GM18873 (cell line): ENCODE measurements around the gene ZC3H7A.
A peak's percentile ranks its signal among the peaks of the same experiment; 100 is the strongest.

Experiments
- ATAC-seq: cut with Tn5 transposase; IDR thresholded peaks from one replicate; pipeline ENCODE4 v1.9.1; 2021; ENCODE audit warnings: mild to moderate bottlenecking, moderate library complexity, moderate number of reproducible peaks; ENCODE audit not compliant: unreplicated experiment, low FRiP score

ZC3H7A gene

DNA sequence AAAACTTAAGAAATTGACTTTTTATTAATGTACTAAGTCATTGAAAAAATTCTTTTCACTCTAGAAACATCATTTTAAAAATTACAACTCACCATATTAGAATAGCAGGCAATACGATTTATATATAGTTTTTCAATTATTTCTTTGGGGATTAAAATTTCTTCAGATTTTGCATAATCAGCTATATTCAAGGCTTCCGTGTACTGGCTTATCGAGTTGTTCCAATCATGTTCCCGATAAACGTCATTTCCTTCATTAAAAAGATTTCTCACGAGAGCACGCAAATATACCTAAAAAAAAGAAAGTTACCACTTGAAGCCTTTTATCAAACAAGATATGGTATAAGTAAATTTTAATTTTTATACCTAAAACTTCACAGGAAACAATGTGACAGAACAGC lies 18.0 kb downstream of the ZC3H7A start:
- no peak for ATAC-seq

DNA sequence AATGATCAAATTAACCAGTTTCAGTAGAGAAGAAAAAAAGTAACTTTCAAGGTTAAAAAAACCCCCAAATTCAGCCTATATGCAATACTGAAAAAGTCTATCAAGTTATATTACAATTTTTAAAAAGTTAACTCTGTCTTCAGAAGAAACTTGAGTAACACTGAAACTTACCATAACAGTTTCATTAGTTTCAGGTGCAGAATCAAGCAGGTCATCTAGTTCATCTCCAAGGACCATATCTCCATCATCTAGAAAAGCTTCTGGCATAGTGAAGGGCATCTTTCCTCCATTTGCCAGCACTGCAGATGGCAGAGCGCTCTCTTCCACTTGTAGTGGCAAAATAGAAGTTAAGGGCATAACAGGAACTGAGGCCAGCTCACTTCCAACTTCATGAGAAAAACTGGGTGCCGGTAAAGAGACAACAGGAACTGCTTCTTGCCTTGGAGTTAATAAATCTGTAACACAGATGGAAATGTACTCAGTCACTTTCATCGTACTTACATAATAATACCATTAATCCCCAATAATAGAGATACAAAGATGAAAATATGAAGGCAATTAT lies 22.9 kb downstream of the ZC3H7A start:
- no peak for ATAC-seq

DNA sequence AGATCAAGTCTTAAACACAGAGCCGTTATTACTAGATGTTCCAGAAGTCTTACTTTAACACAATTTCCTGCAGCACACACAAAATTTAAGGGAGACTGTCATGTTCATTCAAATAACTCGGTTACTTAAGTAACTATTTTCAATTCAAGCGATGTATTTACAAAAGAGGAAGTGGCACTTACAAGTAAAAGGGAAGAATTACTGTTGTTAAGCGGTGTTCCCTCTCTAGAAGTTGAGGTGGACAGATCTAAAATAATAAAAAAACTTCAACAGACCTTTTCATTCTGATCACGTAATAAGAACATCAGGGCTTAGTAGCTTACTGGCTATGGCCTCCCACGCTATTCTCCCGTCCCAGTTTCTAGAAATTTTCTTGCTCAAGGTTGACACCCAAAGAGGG lies 28.2 kb downstream of the ZC3H7A start:
- no peak for ATAC-seq

DNA sequence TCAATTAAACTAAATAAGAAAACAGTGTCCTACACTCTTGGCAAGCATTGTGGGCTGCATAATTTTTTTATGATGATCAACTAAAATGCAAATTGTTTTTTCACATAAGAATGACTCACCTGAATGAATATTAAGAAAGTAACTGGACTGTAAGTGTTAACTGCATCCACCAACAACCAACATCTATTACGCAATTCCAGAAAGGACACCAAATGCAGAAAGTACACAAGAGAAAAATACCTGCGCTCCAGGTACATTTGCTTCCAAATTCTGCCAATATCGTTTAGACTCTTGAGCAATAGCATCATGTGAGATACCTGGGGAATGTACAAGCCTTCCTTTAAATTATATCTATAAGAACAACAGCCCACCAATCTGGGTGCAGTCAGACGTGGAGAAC lies 34.6 kb downstream of the ZC3H7A start:
- ATAC-seq, result no peak

DNA sequence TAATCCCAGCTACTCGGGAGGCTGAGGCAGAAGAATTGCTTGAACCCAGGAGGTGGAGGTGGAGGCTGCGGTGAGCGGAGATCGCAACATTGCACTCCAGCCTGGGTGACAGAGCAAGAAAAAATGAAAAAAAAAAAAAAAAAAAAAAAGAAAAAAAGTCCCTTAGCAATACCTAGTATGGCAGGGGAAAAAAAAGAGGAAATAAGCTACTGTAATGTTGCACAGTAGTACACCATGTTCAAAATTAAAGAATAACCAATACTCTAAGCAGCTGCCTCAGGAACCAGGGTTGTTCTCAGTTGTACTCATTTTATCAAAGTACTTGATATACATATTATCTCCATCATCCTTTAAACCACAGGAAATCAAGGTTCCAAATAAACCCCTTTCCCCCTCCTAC lies 37.1 kb downstream of the ZC3H7A start:
- no peak for ATAC-seq

DNA sequence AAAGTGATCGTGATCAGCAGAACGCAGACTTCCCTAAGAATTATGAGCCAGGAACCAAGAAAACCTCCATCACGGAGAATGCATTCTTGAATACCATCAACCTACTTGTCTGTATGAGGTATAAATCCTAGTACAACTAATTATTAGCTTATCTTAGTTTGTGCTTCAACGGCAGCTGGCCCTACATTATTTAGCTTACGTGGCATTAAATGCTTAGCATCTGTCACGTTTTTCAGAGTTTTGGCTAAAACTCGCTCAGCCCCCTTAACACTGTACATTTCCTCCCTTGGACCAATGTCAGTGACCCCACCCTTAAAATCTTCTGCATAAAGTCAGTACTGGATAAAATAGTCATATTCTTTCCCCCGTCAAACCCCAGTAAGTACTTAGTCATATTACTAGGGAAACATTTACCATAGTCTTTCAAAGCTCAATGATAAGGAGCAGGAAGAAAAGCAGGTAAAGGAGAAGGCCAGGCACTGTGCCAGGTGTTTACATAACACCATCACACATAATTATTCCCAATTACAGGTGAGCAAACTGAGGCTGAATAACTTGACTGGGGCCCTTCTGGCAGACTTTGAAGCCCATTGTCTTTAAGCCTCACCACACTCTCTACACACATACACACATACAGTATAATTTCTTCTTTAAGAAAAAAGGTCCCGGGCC lies 37.8 kb downstream of the ZC3H7A start:
- no peak for ATAC-seq

DNA sequence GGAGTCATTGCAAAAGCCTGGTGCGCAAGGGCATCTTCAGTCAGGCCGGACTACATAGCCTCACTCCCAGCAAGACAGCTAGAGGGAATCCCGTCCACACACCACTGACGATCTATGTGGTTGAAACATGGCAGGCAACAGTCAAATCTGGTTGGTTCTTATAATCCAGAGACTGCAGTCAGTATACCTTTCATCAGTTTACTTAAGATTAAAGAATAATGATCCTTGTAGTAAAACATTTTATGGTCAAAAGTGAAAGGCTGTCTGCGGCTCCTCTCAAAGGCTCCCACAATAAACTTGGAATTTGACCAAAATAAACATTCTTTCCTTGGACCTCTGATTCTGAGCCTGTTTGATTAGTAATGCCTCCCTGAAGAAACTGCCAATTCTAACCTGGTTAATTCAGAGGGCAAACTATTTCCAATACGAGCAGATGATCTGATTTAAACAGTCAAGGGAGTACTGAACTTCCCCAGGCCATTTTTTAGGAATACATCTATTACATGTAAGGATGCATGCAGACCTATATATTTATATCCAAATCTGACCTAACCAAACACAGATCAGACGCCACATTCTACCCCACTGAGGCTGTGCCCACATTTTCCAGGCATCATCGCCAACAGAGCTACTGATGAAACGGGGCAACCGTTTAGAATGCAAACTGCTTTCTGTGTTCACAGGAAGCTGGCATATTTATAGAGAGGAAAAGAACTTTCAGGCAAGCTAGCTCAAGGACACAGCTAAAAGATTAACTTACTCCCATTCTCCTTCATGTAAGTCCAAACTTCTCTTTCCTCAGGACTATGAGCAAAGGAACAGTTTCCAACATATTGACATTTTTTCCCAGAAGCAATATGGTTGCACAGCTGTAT lies 39.1 kb downstream of the ZC3H7A start:
- no peak for ATAC-seq

DNA sequence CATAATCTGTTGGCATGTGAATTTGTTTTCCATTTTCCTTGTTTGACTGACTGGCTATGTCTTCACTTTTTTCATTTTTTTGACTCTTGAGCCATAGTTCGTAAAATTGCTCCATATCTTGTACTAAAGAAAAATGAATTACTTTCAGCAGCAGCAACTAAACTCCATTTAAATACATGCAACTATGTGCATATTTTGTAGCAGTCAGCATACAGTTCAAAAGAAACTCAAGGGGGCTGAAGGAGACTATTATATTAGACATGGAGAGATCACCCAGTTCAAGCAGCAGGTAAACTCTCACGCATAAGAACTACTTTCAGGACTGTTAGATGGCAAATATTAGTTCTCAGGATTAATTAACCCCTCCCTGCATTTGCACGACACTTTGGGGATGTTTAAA lies 40.8 kb downstream of the ZC3H7A start:
- no peak for ATAC-seq

DNA sequence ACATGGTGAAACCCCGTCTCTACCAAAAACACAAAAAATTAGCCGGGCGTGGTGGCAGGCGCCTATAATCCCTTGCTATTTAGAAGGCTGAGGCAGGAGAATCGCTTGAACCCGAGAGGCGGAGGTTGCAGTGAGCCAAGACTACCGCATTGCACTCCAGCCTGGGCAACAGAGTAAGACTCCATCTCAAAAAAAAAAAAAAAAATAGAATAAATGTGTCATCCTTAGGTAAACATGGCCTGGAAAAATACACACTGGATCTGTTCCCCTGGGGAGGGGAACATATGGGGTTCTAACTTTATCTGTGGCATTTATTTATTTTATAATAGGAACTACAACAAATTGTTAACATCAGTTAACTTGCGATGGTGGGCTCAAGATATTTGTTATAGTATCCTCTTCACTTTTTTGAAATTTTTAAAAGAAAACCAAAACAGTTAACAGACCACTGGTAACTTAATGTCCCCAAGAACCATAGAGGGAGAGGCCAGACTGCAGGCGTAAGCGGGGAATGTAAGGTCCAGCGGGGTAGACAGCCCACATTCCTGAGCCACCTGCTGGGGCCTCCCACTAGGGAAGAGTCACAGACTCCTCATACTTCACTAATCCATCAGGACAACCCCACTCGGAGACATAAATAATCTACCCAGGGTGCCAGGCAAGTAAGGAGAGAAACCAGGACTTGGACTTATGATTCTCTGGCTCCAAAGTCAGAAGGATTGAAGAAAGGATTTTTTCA lies 41.9 kb downstream of the ZC3H7A start:
- ATAC-seq, result no peak

DNA sequence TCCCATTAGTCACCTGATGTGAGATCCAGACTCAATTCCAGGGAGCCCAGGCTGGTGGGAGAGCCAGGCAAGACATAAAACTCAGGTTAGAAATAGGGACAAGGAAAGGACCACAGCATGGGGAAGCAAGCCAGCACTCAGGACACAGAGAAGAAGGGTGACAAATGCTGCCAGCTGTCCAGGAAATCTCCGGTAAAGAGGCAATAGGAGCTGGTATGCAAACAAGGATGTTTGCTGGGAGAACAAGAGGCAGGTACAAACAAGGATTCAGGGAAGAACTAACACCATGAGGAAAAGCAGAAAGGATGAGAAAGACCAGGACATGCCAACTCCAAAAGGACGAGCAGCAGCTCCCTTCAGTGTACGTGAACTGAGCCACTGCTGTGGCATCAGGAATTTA lies 44.2 kb downstream of the ZC3H7A start:
- ATAC-seq, result no peak

DNA sequence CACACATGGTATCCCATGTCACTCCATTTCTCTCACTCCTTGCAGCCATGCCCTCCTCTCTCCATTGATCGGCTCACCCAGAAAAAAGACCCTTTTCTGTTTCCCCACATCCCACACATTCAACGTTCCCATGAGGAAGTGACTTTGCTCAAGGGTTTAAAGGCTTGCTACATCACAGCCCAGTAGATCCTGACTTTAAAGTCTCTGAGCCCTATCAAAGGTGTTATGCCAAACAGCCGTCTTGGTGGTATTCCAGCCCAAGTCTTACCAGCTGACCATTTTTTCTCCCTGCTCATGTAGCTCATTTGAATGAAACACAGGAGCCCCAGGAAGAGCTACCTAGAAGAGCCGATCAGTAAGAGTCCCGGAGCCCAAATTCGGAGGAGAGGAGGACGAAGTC lies 47.0 kb downstream of the ZC3H7A start:
- no peak for ATAC-seq

DNA sequence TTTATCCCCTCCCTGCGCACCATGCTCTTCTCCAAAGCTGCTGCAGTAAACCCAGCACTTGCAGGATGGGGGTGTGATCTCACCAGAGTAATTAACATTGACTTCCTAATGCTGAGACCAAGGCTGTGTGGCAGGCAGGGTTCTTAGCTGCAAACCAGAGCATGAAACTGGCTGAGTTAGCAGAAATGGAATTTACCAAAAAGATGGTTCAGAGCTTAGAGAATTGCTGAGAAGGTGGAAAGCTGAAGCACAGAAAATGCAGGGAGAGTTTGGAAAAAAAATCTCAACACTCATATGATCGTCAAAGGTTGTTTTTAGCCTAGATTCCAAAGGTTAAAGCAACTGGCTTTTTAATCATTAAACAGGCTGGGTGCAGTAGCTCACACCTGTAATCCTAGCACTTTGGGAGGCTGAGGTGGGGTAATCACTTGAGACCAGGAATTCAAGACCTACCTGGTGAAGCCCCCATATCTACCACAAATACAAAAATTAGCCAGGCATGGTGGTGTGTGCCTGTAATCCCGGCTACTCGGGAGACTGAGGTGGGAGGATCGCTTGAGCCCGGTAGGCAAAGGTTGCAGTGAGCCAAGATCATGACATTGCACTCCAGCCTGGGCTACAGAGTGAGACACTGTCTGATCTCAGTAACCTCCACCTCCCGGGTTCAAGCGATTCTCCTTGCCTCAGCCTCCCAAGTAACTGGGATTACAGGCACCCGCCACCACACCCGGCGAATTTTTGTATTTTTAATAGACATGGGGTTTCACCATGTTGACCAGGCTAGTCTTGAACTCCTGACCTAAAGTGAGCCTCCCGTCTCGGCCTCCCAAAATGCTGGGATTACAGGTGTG lies 48.4 kb downstream of the ZC3H7A start:
- ATAC-seq, result no peak

DNA sequence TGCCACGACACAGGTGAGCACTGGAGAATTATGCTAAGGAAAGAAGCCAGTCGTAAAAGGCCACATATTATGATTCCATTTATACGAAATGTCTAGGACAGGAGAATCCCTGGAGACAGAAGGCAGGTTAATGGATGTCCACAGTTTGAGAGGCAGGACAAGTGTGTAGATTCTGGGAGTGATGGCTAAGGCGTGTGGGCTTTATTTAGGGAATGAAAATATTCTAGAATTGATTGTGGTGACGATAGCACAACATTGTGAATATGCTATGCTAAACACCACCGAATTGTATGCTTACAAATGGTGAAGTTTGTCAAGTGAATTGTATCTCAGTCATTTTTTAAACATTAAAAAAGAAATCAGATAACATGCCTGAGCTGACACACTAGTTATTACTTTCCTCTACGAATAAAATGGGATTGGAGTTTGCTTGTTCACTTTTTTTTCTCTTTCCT lies 49.1 kb downstream of the ZC3H7A start:
- no peak for ATAC-seq

DNA sequence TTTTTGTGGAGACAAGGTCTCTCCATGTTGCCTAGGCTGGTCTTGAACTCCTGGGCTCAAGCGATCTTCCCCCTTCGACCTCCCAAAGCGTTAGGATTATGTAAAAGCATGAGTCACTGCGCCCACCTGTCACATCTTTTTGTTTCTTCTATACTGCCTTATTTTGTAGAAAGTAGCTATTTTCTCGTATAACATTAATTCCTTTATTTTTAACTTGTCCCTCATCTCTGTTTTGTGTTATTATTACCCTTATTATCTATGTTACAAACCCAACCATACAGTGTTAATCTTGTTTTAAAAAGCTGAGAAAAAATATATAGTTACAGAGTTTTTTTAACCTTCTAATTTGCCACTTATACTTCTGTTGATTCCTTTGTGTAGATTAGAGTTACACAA lies 53.0 kb downstream of the ZC3H7A start:
- no peak for ATAC-seq

DNA sequence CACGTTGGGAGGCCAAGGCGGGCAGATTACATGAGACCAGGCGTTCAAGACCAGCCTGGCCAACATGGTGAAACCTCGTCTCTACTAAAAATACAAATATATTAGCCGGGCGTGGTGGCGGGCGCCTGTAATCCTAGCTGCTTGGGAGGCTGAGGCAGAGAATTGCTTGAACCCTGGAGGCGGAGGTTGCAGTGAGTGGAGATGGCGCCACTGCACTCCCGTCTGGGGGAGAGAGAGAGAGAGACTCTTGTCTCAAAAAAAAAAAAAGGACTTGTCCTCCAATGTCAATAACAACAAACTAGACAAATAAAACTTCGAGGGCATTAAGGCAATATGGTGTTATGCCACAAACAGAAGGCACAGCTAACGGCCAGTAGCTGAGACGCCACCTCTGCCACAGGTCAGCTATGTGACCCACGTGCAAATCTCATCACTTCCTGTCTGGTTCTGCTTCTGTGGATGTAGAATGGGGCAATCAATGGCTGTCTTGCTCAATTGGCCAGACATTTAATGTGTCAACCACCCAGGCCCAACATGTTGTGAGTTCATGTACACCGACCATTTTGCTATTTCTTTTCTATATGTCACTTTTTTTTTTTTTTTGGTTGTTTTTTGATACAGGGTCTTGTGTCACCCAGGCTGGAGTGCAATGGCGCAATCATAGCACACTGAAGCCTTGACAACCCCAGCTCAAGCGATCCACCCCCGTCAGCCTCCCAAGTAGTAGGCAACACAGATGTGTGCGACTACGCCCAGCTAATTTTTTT lies 53.6 kb downstream of the ZC3H7A start:
- no peak for ATAC-seq

DNA sequence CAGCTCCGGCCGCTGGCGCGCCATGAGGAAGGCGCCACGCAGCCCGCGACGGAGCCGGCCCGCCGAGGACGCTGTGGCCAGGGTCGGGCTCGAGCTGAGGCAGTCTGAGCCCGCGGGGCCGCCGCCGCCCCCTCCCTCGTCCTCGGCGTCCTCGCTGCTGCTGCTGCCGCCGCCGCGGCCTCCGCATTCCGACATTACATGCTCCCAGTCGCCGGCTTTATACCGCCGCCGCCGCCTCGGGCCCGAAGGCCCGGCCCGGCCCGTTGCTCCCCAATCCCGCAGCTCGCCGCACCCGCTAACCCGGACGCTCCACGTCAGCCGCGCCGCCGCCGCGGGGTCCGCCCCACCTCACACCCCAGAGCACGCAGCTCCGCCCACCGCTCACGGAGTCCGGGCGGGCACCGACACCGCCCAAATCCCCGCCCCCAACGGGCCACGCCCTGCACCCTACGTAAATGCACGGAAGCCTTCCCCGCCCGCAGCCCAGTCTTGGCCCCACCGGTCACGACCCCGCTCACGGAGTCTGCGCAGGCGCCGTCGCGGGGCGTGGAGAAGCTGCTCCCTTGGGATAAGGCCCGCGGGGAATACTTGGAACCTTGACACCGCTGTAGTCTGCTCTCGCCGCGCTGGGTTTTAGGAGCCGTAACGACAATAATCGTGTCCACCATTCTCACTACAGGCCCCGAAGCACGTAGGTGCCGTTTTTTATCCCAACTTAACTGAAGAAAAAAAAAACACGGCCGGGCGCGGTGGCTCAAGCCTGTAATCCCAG lies 54.3 kb downstream of the ZC3H7A start, which contains the start of gene TXNDC11:
TXNDC11 (minus strand) TSS at position 322 of the 772 bp plus-strand sequence; CDS start at position 195, 127 bp downstream.
- peak; percentile 88 for ATAC-seq

DNA sequence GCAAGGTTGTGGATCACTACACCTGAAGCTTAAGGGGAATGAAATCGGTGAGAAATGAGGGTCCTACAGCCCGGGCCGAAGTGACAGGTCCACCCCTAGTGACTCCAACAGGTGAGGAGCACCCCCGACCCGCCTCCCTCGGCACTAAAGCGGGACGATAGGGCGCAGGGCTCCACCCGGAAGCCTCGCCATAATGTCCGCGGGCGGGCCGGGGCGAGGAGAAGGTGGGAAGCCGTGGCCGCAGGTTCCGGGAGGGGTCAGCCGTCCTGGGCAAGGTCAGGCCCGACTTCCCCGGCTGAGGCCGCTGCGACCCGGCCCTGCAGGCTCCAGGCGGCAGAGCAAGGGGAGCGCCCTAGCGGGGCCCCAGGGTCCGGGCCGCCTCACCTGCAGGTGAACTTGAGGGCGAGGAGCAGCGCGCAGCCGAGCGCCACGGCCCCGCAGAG lies 54.9 kb downstream of the ZC3H7A start:
- ATAC-seq, result peak; percentile 14

DNA sequence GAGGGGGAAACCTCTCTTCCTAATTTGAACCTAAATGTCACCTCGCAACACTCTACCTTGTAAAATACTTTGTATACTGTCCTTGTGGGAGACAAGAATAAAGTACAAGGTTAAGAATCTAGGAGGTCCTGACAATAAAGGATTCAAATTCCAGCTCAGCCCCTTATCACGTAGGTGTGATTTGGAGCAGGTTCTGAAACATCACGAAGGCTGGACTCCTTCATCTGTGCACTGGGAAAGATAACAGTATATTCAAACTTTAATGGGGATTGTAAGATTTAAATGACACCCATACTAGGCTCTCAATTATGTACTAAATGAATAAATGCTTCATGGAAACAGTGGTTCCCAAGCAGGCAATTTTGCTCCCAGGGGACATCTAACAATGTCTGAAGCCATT lies 56.5 kb downstream of the ZC3H7A start:
- ATAC-seq, result no peak
